Endodermal cell (in vitro differentiated cells): ENCODE data around the gene WDFY2. TPM values are rescaled to one million over a fixed set of nuclear protein-coding genes. Genes with fewer than 3 reads are reported as not detected.

Source experiments
- DNase-seq: peaks from one replicate; pipeline ENCODE4 v3.0.0-alpha.2; 2017
- H3K27ac ChIP-seq: 2 replicates; pipeline ENCODE4 v1.5.1; 2013; ENCODE audit warnings: mild to moderate bottlenecking, low read depth, low read length, moderate library complexity
- H3K27me3 ChIP-seq: 2 replicates; pipeline ENCODE4 v1.6.1; 2013; ENCODE audit warnings: mild to moderate bottlenecking, low read length, moderate library complexity; ENCODE audit not compliant: insufficient read depth, control insufficient read depth, poor library complexity, severe bottlenecking
- H3K36me3 ChIP-seq: 2 replicates; pipeline ENCODE4 v1.7.0; 2013; ENCODE audit warnings: mild to moderate bottlenecking, low read length, moderate library complexity; ENCODE audit not compliant: control insufficient read depth, insufficient read depth
- H3K4me1 ChIP-seq: one replicate; pipeline ENCODE4 v1.7.0; 2013; ENCODE audit warnings: low read length; ENCODE audit not compliant: control insufficient read depth, insufficient read depth
- H3K4me3 ChIP-seq: 2 replicates; pipeline ENCODE4 v1.5.1; 2013; ENCODE audit warnings: mild to moderate bottlenecking, low read length, moderate library complexity
- H3K9ac ChIP-seq: 2 replicates; pipeline ENCODE4 v1.6.1; 2013; ENCODE audit warnings: mild to moderate bottlenecking, low read length, moderate library complexity; ENCODE audit not compliant: poor library complexity, severe bottlenecking; ENCODE audit errors: extremely low read depth
- H3K9me3 ChIP-seq: 2 replicates; pipeline ENCODE4 v1.6.1; 2013; ENCODE audit warnings: mild to moderate bottlenecking, low read length, moderate library complexity; ENCODE audit not compliant: control insufficient read depth
- H3K27ac Mint-ChIP-seq: 2 replicates; pipeline ENCODE4 v1.8.0; 2020; ENCODE audit warnings: mixed read lengths
- H3K27me3 Mint-ChIP-seq: 2 replicates; pipeline ENCODE4 v1.8.0; 2021; ENCODE audit warnings: mild to moderate bottlenecking, mixed read lengths; ENCODE audit not compliant: insufficient read depth
- H3K36me3 Mint-ChIP-seq: 2 replicates; pipeline ENCODE4 v1.8.0; 2020; ENCODE audit warnings: low read depth, mixed read lengths
- H3K4me1 Mint-ChIP-seq: 2 replicates; pipeline ENCODE4 v1.8.0; 2020; ENCODE audit warnings: mixed read lengths
- H3K4me3 Mint-ChIP-seq: 2 replicates; pipeline ENCODE4 v1.8.0; 2020; ENCODE audit warnings: mild to moderate bottlenecking, moderate library complexity, mixed read lengths
- H3K9me3 Mint-ChIP-seq: 2 replicates; pipeline ENCODE4 v1.8.0; 2020; ENCODE audit warnings: mild to moderate bottlenecking, mixed read lengths
- WGBS, 2 experiments: methylation state at CpG; one replicate each; pipeline versions ENCODE4 v1.1.5 to v1.1.7; 2013; ENCODE audit warnings: missing lambda C conversion rate in 2 of 2, mixed read lengths in 1 of 2; ENCODE audit not compliant: insufficient coverage in 1 of 2, insufficient read length in 1 of 2; 5-methylcytosine and 5-hydroxymethylcytosine counted together
- total RNA-seq, 2 donors: library from RNA; stranded (reverse); fragmentation: NEBNext Ultra II Directional in 1 of 2; extraction: Animal tissue kit (Norgen Biotek cat#: 25700) in 1 of 2; gene quantifications; 2 replicates in 1 of 2; 3 replicates in 1 of 2; pipeline ENCODE4 v1.2.1, GENCODE V29; 2021
- TF ChIP-seq, protein P1 (sequence below): fragments of 200-600 bp; sonication (generic); conservative IDR thresholded peaks from 2 replicates; pipeline ENCODE4 v1.5.0; 2021; ENCODE audit warnings: antibody characterized with exemption, mild to moderate bottlenecking

Gene WDFY2
- total RNA-seq, 2 donors from 2014 or later, result 20.6 to 28.0 TPM

DNA sequence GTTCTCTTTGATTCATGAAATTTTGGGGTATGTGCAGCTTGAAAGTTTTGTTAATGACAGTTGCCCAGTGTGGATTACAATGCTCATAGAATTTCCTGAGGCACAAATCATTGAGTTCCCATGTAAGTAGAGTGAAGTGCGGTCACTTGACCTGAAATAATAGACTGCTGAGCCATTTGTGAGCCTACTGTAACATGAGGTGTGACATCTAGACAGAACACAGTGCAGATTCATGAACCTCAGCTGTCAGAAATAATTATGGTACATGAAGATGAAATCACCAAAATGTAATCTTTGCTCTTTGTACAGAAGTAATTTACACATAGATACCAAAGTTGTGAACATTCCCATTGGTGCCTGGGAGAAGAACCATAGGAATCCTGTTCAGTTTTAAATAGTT is 135.1 kb downstream of the WDFY2 start:
- WGBS, 2 experiments, result 98 to 100% methylated on average over 1 of the region's 1 CpG

DNA sequence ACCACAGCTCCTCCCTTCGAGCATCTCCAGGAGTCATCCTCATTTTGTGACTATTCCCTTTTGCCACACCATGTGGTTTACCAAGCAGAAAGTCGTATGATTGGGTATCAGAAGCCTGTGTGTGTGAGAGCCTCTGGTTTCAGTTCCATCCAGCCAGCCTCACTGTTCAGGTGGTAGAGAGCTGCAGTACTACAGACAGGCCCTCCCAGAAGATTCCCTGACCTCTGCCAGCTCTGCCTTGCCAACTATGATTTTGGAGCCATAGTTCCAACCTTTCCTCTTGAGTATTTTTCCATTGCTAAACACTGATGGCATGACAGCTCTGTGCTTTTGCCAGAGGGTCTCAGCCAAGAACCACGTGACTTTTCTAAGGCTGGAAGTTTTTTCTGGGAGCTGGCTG is 137.2 kb downstream of the WDFY2 start:
- no peak overlapping the region for H3K9ac ChIP-seq
- no peak overlapping the region for H3K4me3 Mint-ChIP-seq
- peaks cover 6% of the 10 kb centered on the region for H3K4me1 Mint-ChIP-seq
- no peak overlapping the region for H3K4me3 ChIP-seq
- H3K4me1 ChIP-seq, result peaks cover 2% of the 10 kb centered on the region
- TF ChIP-seq, protein P1, sequence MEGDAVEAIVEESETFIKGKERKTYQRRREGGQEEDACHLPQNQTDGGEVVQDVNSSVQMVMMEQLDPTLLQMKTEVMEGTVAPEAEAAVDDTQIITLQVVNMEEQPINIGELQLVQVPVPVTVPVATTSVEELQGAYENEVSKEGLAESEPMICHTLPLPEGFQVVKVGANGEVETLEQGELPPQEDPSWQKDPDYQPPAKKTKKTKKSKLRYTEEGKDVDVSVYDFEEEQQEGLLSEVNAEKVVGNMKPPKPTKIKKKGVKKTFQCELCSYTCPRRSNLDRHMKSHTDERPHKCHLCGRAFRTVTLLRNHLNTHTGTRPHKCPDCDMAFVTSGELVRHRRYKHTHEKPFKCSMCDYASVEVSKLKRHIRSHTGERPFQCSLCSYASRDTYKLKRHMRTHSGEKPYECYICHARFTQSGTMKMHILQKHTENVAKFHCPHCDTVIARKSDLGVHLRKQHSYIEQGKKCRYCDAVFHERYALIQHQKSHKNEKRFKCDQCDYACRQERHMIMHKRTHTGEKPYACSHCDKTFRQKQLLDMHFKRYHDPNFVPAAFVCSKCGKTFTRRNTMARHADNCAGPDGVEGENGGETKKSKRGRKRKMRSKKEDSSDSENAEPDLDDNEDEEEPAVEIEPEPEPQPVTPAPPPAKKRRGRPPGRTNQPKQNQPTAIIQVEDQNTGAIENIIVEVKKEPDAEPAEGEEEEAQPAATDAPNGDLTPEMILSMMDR, result no peak
- no peaks in the 10 kb centered on the region for H3K27me3 Mint-ChIP-seq
- H3K27me3 ChIP-seq, result no peaks in the 10 kb centered on the region
- H3K27ac Mint-ChIP-seq, result no peak overlapping the region
- peaks cover 8% of the 10 kb centered on the region for H3K36me3 Mint-ChIP-seq
- no peaks in the 10 kb centered on the region for H3K9me3 ChIP-seq
- no peak overlapping the region for H3K27ac ChIP-seq
- H3K9me3 Mint-ChIP-seq, result no peaks in the 10 kb centered on the region
- no peaks in the 10 kb centered on the region for H3K36me3 ChIP-seq
- DNase-seq, result no peak
- 86 to 100% methylated on average over 1 to 3 of the region's 3 CpGs for WGBS, 2 experiments

More for the DNA sequence above, 135.1 kb downstream of the WDFY2 start:
- DNase-seq, result no peak
- Mint-ChIP-seq H3K9me3 (no peaks in the 10 kb centered on the region), H3K4me3 (no peak overlapping the region), H3K27ac (no peak overlapping the region), H3K36me3 (peaks cover 4% of the 10 kb centered on the region), H3K4me1 (peaks cover 6% of the 10 kb centered on the region), H3K27me3 (no peaks in the 10 kb centered on the region)
- TF ChIP-seq, protein P1, result no peak
- H3K9ac ChIP-seq, result no peak overlapping the region
- peaks cover 2% of the 10 kb centered on the region for H3K4me1 ChIP-seq
- H3K27ac ChIP-seq, result no peak overlapping the region
- H3K27me3 ChIP-seq, result no peaks in the 10 kb centered on the region
- H3K9me3 ChIP-seq, result no peaks in the 10 kb centered on the region
- no peak overlapping the region for H3K4me3 ChIP-seq
- H3K36me3 ChIP-seq, result no peaks in the 10 kb centered on the region

DNA sequence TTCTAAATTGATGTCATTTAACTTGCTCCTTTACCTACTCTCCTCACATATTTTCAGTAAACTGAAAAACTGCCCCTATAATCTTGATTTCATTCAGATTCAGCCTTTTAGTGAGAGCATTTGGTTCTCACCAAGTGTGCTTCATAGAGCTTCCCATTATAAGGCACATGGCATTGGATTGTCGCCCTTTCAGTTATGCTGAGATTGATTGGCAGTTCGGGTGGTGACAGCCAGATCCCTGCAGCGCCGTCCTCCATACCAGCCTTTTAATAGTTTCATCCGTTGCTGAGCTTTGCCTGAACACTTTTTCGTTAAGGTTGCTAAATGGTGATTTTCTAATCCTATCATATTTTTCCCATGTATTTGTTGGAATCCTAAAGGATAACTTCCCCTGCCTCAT is 139.3 kb downstream of the WDFY2 start:
- 97 to 99% methylated on average over 6 of the region's 6 CpGs for WGBS, 2 experiments
- Mint-ChIP-seq H3K4me3 (no peak overlapping the region), H3K27me3 (no peaks in the 10 kb centered on the region), H3K27ac (no peak overlapping the region), H3K36me3 (peaks cover 16% of the 10 kb centered on the region), H3K4me1 (peaks cover 6% of the 10 kb centered on the region), H3K9me3 (no peaks in the 10 kb centered on the region)
- TF ChIP-seq, protein P1, result no peak
- Histone ChIP-seq H3K9me3 (no peaks in the 10 kb centered on the region), H3K9ac (no peak overlapping the region), H3K27ac (no peak overlapping the region), H3K4me1 (peaks cover 2% of the 10 kb centered on the region), H3K27me3 (no peaks in the 10 kb centered on the region), H3K4me3 (no peak overlapping the region), H3K36me3 (peaks cover 12% of the 10 kb centered on the region)
- no peak for DNase-seq
